ENCODE measurements around the gene CLIC3. TPM values are rescaled to one million over a fixed set of nuclear protein-coding genes. Genes with fewer than 3 reads are reported as not detected.

The CLIC3 gene
- total and polyA plus RNA-seq, 12 donors = 0.22 to 6.4 (median 0.93) TPM; not detected in 3

GRCh38 chr9:136964833-136965422, 31.4 kb downstream of the CLIC3 start:
- H3K4me1 ChIP-seq (replicated peaks in 1 of 2) = peaks cover 0 to 8% of the 10 kb centered on the region in 2 donors
- TF ChIP-seq POLR2A (IDR thresholded peaks at IDR 0.05) = no peak
- TF ChIP-seq CTCF (IDR thresholded peaks at IDR 0.05) = no peak
- H3K4me3 ChIP-seq = no peak overlapping the region
- H3K27ac ChIP-seq = no peak overlapping the region
- no peak for DNase-seq
- no peaks in the 10 kb centered on the region for H3K36me3 ChIP-seq (replicated peaks in 1 of 2)
- 85 to 92% (median 88%) methylated on average over 26 of the region's 26 CpGs for WGBS, 4 donors
- intact Hi-C loops (cut with DNase I) = no loop called here
- H3K9me3 ChIP-seq (replicated peaks in 1 of 3) = no peaks in the 10 kb centered on the region
- H3K27me3 ChIP-seq = no peaks in the 10 kb centered on the region

GRCh38 chr9:136964171-136964689, 32.1 kb downstream of the CLIC3 start:
- TF ChIP-seq CTCF (IDR thresholded peaks at IDR 0.05) = no peak
- no peak for TF ChIP-seq POLR2A (IDR thresholded peaks at IDR 0.05)
- H3K4me3 ChIP-seq = no peak overlapping the region
- WGBS, 4 donors = 70 to 90% (median 79%) methylated on average over 4 to 22 of the region's 22 CpGs
- intact Hi-C loops (cut with DNase I) = no loop called here
- peak overlapping the region in 1 of 5 donors; percentile 29 for H3K27ac ChIP-seq
- no peaks in the 10 kb centered on the region for H3K36me3 ChIP-seq (replicated peaks in 1 of 2)
- no peaks in the 10 kb centered on the region for H3K27me3 ChIP-seq
- H3K9me3 ChIP-seq (replicated peaks in 1 of 3) = no peaks in the 10 kb centered on the region
- DNase-seq = no peak
- peaks cover 0 to 8% of the 10 kb centered on the region in 2 donors for H3K4me1 ChIP-seq (replicated peaks in 1 of 2)

GRCh38 chr9:136963751-136964150, 32.6 kb downstream of the CLIC3 start:
- no peaks in the 10 kb centered on the region for H3K27me3 ChIP-seq
- H3K4me3 ChIP-seq = no peak overlapping the region
- H3K27ac ChIP-seq = peak overlapping the region in 1 of 5 donors; percentile 29
- TF ChIP-seq POLR2A (IDR thresholded peaks at IDR 0.05) = no peak
- no peak for TF ChIP-seq CTCF (IDR thresholded peaks at IDR 0.05)
- H3K9me3 ChIP-seq (replicated peaks in 1 of 3) = no peaks in the 10 kb centered on the region
- 83 to 100% (median 91%) methylated on average over 1 to 12 of the region's 12 CpGs for WGBS, 4 donors
- no peaks in the 10 kb centered on the region for H3K36me3 ChIP-seq (replicated peaks in 1 of 2)
- intact Hi-C loops (cut with DNase I) = no loop called here
- DNase-seq = no peak
- peaks cover 0 to 8% of the 10 kb centered on the region in 2 donors for H3K4me1 ChIP-seq (replicated peaks in 1 of 2)

GRCh38 chr9:136963341-136963740, 33.0 kb downstream of the CLIC3 start:
- intact Hi-C loops (cut with DNase I) = no loop called here
- whole genome bisulfite sequencing, 4 donors = 89 to 97% (median 94%) methylated on average over 6 to 15 of the region's 15 CpGs
- no peaks in the 10 kb centered on the region for H3K27me3 ChIP-seq
- H3K4me3 ChIP-seq = no peak overlapping the region
- no peak for DNase-seq
- peak overlapping the region in 1 of 5 donors; percentile 29 for H3K27ac ChIP-seq
- H3K36me3 ChIP-seq (replicated peaks in 1 of 2) = no peaks in the 10 kb centered on the region
- no peak for TF ChIP-seq POLR2A (IDR thresholded peaks at IDR 0.05)
- no peak for TF ChIP-seq CTCF (IDR thresholded peaks at IDR 0.05)
- H3K9me3 ChIP-seq (replicated peaks in 1 of 3) = no peaks in the 10 kb centered on the region
- peaks cover 0 to 8% of the 10 kb centered on the region in 2 donors for H3K4me1 ChIP-seq (replicated peaks in 1 of 2)
